Stromal cell of bone marrow (primary cell): ENCODE results near the gene NEDD4L.
"Not testable (repeated sequence)": the region's sequence is repeated elsewhere in the genome, so short reads cannot be mapped to it uniquely, and the experiment has no call there.

Experiments used
- DNase-seq: peaks from one replicate; pipeline ENCODE4 v3.0.0-alpha.2; 2012; ENCODE audit warnings: low read depth

Gene NEDD4L

DNA sequence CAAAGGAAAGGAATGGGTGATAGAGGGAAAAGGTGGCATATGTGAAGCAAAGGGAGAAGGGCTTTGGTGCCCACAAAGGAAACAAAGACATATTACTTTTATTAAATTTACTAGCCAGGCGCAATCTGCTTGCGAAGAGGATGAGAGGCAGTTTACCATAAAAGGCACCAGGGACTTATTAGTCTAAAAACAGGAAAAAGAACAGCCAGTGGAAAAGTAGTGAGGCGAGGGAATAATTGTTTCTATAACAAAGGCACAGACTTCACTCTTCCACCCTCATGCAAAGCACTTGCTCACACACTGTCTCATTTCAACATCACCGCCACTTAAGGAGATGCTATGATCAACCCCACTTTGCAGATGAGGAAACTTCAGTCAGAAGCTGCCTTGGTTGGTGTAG is 374.3 kb downstream of the NEDD4L start:
- no peak for DNase-seq

DNA sequence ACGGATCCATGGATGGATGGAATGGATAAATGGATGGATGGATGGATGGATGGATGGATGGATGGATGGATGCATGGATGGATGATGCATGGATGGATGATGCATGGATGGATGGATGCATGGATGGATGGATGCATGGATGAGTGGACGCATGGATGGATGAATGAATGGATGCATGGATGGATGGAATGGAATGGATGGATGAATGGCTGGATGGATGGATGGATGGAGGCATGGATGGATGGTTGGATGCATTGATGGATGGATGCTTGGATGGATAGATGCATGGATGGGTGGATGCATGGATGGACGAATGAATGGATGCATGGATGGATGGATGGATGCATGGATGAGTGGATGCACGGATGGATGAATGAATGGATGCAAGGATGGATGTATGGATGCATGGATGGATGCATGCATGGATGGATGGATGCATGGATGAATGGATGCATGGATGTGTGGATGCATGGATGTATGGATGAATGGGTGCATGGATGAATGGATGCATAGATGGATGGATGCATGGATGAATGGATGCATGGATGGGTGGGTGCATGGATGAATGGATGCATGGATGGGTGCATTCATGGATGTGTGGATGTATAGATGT is 375.7 kb downstream of the NEDD4L start:
- no peak for DNase-seq

DNA sequence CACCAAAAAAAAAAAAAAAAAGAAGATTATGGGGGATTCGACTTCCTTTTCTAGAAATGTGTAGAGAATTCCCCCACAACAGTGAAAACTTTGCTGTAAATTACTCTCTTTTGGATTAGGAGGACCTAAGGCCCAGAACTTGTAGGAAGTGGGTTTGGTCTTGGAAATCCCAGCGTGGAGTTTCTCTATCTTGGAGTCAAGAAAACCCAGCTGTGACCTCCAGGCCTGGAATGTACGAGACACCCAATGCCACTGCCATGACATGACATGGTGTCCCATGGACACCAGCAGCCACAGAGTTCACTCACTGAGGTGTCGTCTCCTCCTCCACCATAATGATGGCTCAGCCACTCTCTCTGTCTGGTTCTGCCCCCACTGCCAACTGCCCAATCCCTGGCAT is 382.6 kb downstream of the NEDD4L start:
- DNase-seq = no peak

DNA sequence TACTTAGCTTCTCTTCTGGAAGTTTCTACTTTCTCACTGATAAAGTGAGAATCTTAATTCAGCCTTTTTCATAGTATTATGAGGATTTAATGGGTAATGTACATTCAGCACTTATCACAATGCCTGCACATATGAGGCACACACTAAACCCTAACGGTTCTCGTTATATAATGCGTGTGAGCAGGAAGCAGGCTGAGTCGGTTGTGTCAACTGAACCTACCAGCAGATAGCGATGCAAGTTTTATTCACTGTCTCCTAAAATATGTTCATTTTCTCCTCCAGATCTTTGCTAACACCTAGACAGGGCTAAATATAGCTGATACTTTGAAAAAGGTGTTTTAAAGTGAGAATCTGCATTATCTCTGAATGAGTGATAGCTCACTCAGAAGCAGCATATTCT is 383.3 kb downstream of the NEDD4L start:
- DNase-seq = no peak

DNA sequence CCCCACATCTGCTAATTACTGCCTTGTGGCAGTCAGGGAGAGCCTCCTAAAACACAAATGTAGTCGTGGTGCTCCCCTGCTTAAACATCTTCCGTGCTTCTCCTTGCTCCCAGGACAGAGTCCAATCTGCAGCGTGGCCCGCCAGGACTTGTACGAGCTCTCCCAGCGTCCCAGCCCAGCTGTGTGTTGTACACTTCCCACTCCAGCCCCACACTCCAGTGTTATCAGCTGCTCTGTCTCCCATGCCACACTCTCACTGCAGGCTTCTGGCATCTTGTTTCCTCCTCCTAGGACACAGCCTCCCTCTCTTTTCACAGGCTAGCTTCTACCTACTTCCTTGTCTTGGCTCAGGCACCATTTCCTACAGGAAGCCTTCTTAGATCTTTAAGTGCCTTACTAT is 385.4 kb downstream of the NEDD4L start:
- DNase-seq = no peak

DNA sequence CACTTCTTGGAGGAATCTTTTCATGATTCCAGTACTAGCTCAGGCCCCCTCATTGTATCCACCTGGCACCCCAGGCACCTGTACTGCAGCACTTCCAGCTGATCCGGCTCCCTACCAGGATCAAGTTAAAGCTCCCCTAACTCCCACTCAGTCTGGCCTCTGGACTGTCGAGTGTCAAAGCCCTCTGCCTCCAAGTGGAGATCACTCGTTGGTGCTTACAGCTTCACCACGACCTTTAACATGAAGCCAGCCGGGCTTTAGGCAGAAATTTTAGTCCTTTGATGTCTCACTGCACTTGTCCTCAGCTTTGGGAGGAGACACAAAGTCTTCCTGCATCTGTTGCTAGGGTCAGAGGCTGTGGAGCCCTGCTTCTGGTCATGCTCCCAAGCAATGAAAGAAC is 387.2 kb downstream of the NEDD4L start:
- DNase-seq = no peak

DNA sequence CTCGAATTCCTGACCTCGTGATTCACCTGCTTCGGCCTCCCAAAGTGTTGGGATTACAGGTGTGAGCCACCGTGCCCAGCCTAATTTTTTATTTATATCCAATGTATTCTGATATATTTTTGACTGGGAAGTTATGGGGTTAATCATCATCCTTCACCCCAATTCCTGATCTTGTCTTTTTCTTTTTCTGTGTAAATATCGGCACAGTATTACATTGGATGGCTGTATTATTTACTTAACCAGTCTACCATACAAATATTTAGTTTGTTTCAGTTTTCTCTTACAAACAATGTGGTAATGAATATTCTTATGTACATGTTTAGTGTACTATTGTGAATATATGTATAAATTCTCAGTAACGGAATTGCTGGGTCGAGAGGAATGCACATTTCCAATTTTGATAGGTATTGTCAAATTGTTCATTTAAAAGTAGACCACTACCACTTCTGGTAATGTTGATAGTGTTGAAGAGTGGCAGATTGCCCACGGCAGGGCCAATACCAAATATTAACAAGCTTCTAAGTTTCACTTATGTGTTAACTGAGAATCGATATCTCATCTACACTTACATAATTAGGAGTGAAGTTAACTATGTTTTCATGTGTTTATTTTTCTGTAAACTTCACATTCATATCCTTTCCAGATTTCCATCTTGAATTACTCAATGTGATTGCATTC is 388.2 kb downstream of the NEDD4L start:
- DNase-seq = no peak

DNA sequence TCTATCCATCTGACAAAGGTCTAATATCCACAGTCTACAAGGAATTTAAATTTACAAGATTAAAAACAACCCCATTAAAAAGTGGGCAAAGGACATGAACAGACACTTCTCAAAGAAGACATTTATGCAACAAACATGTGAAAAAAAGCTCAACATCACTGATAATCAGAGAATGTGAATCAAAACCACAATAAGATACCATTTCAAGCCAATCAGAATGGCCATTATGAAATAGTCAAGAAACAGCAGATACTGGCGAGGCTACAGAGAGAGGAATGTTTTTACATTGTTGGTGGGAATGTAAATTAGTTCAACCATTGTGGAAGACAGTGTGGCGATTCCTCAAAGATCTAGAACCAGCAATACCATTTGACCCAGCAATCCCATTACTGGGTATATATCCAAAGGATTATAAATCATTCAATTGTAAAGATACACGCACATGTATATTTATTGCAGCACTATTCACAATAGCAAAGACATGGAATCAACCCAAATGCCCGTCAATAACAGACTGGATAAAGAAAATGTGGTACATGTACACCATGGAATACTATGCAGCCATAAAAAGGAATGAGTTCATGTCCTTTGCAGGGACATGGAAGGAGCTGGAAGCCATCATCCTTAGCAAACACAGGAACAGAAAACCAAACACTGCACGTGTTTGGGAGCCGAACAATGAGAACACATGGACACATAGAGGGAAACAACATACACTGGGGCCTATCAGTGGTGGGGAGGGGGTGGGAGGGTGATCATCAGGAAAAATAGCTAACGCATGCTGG is 391.4 kb downstream of the NEDD4L start:
- not testable (repeated sequence) for DNase-seq

DNA sequence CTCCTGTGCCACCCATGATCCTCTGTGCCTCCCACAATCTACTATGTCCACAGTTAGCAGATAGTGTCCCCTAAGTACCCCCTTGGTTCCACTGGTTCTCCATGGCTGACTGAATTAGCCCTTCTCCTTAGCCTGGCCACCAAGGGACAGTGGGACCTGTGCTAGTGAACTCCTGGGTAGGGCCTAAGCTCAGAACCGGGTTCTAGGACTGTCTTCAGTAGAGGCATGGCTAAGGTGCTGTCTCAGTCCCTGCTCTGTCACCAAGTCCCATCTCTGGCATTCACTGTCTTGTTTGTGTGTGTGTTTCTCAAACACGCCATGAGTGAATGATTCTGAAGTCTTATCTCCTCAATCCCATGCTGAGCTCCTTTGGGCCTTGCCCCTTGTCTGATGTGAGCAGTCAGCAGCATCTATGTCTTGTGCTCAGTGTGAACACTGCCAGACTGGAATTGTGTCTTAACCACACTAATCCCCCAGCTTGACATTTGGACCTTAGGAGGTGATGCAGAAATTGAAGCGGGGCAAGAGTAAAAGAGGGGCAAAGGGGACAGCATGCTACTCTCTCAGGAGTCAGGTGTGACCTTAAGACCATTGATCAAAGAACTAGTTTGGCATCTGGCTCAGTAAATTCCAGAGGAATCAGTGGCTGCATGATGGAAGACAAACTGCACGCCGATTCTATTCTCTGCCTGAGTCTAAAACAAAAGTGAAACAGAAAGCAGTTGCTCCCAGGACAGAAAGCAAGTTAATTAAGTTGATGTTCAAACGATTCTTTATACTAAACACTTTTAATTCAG is 394.3 kb downstream of the NEDD4L start:
- no peak for DNase-seq

DNA sequence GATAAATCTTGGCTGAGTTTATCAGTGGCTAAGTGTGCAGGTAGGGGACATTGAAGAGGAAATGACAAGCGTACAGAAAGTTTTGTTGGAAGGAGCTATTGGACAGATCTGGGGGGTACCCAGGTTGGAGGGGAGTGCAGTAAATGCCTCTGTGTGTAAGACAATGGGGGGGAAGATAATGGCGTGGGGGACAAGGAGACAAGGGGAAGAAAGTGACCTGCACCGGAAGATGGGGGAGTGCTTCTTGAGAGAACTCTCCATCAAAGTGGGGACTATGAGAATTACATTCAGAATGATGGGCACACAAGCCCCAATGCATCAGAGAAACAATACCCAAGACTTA is 394.9 kb downstream of the NEDD4L start:
- no peak for DNase-seq

DNA sequence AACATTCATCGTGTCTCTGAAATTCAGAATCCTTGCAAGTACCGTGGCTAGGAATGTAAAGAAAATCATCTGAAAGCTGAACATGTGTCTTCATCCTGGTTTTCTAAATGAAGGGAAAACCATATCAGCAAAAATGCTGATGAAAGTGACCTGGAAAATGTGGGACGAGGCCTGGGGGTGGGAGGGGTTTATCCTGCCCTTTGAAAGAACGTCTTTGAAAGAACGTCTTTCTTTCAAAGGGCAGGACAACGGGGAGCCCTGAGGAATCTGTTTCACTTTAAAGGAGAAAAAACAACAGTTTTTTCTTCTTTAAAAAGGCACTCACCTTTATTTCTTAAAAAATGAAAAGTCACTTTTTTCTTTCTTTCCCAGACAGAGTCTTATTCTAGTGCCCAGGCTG is 399.6 kb downstream of the NEDD4L start:
- DNase-seq = no peak

DNA sequence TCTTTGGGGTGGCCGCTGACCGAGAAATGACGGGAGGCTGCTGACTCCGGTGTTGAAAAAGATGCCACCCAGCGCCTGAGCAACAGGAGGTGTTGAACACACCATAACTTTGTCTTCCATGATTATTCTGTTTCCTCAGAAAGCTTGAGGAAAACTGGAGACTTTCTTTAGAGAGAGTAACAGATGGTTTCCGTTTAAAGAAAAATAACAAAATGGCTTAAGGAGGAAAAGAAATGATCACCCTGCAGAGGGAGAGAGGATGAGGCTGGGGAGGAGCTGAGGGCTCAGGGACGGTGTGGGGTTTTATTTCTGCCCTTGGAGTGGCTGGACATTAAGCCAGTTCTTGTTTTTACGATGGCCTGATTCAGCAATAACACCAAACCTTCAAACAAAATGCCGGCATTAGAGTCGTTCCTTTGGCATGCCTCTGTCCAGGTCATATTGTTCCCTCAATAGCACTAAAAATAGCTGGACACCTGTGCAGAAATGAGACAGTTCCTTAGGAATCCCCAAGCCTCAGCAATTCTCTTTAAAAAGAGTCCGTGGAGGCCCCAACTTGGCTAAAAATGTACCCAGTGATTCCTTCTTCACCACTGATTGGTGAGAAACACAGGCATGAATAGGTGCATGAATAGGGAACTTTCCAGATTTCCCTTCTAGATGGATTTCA is 402.5 kb downstream of the NEDD4L start:
- no peak for DNase-seq

DNA sequence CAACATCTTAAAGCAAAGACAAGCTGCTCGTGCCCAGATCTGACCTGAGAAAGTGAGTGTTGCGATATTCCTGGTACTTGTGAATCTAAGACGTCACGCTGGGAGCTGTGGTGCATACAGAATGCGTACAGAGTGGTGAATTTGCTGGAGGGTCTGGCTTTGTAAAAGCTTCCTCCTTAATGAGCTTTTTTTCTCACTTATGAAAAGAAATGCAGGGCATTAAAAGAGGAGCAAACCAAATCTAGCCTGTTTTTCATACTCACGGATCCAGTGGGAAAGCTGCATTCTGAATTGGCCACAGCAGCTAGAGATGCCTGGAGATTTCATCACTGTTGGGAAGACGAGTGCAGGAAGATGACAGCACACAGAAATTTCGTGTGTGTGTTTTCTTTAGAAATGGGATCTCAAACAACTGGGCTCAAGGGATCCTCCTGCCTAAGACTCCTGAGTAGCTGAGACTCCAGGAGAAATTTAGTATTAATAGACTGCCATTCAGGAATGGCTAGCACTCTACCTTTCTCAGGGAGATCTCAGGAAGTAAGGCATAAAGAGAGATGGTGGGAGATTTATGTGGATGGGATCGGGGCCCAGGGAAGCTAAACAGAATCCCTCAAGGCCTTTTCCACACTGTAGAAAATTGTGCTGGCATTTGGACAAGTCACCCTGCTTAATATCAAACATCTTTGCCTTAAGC is 403.5 kb downstream of the NEDD4L start:
- DNase-seq = peak; percentile 32

DNA sequence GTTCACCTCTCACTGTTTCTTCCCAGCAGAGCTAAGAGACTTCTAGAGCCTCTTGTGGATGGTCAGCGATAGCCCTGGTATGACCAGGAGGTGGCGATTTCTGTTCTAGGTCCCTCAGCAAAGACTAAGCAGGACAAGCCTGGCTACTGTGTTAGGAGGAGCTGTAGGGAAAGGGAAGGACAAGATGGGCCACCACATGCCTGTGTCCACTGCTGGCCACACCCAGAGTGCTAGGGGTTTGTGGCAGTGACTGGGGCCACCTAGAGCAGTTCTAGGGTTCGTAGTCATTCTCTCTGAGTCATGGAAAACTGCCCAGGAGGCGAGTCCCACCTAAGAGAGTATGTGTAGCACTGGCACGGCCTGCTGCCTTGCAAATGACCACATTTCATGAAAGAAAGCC is 405.4 kb downstream of the NEDD4L start:
- DNase-seq = no peak
